Measurements from ENCODE around the gene GLB1L2.

GRCh38 chr11:134355136-134355535, 23.3 kb downstream of the GLB1L2 start:
- no peak for TF ChIP-seq HIVEP1 (CRISPR knock-in tag; IDR thresholded peaks at IDR 0.05)
- no peak for TF ChIP-seq RAD51 (IDR thresholded peaks at IDR 0.05; ENCODE audit: borderline replicate concordance)
- TF ChIP-seq, protein P1, sequence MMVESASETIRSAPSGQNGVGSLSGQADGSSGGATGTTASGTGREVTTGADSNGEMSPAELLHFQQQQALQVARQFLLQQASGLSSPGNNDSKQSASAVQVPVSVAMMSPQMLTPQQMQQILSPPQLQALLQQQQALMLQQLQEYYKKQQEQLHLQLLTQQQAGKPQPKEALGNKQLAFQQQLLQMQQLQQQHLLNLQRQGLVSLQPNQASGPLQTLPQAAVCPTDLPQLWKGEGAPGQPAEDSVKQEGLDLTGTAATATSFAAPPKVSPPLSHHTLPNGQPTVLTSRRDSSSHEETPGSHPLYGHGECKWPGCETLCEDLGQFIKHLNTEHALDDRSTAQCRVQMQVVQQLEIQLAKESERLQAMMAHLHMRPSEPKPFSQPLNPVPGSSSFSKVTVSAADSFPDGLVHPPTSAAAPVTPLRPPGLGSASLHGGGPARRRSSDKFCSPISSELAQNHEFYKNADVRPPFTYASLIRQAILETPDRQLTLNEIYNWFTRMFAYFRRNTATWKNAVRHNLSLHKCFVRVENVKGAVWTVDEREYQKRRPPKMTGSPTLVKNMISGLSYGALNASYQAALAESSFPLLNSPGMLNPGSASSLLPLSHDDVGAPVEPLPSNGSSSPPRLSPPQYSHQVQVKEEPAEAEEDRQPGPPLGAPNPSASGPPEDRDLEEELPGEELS (CRISPR knock-in tag; IDR thresholded peaks at IDR 0.05): no peak
- no peak for TF ChIP-seq STAT5B (CRISPR knock-in tag; IDR thresholded peaks at IDR 0.05)
- TF ChIP-seq CTCF (CRISPR knock-in tag; IDR thresholded peaks at IDR 0.05): no peak
- no peak for TF ChIP-seq MYNN (CRISPR knock-in tag; IDR thresholded peaks at IDR 0.05; ENCODE audit: low read depth)
- no peak for TF ChIP-seq HCFC1 (IDR thresholded peaks at IDR 0.05; ENCODE audit: low read depth, low read length)
- TF ChIP-seq ZSCAN31 (CRISPR knock-in tag; IDR thresholded peaks at IDR 0.05; ENCODE audit: low read depth): no peak
- TF ChIP-seq ZKSCAN1 (IDR thresholded peaks at IDR 0.05; ENCODE audit: low read length): no peak
- TF ChIP-seq, protein P2, sequence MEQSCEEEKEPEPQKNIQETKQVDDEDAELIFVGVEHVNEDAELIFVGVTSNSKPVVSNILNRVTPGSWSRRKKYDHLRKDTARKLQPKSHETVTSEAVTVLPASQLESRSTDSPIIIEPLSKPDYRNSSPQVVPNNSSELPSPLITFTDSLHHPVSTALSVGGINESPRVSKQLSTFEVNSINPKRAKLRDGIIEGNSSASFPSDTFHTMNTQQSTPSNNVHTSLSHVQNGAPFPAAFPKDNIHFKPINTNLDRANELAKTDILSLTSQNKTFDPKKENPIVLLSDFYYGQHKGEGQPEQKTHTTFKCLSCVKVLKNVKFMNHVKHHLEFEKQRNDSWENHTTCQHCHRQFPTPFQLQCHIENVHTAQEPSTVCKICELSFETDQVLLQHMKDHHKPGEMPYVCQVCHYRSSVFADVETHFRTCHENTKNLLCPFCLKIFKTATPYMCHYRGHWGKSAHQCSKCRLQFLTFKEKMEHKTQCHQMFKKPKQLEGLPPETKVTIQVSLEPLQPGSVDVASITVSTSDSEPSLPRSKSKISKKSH (CRISPR knock-in tag; IDR thresholded peaks at IDR 0.05; ENCODE audit: borderline replicate concordance): no peak
- no peak for TF ChIP-seq ZNF777 (CRISPR knock-in tag; IDR thresholded peaks at IDR 0.05)
- no peak for TF ChIP-seq EZH2 (conservative IDR thresholded peaks at IDR 0.05; ENCODE audit: low read depth, low read length)
- no peak for TF ChIP-seq JUN (CRISPR knock-in tag; IDR thresholded peaks at IDR 0.05)
